T-helper 2 cell (primary cell): ENCODE data around the gene KAT2B.
A peak's percentile ranks its signal among the peaks of the same experiment; 100 is the strongest.

Source experiments
- DNase-seq, 5 experiments: peaks; one replicate each; pipeline versions ENCODE4 v3.0.0 to v3.0.0-alpha.2; 2012 to 2022

Gene KAT2B

GRCh38 chr3:20148466-20148865 is 108.2 kb downstream of the KAT2B start:
- no peak for DNase-seq

- no peak for DNase-seq
Observed at GRCh38 chr3:20154078-20154477, 113.8 kb downstream of the KAT2B start.

- DNase-seq = no peak
Observed at GRCh38 chr3:20154928-20155327, 114.7 kb downstream of the KAT2B start.

GRCh38 chr3:20160230-20160629 is 120.0 kb downstream of the KAT2B start:
- peak in 1 of 5 experiments; percentile 24 for DNase-seq

GRCh38 chr3:20161714-20162113 is 121.5 kb downstream of the KAT2B start:
- DNase-seq = no peak

- no peak for DNase-seq
Observed at GRCh38 chr3:20173844-20174410, 133.7 kb downstream of the KAT2B start.

GRCh38 chr3:20181276-20181675 is 141.0 kb downstream of the KAT2B start:
- DNase-seq = no peak

GRCh38 chr3:20182206-20182605 is 142.0 kb downstream of the KAT2B start:
- no peak for DNase-seq

- peak in 3 of 5 experiments; percentile 4 to 68 (median 10) for DNase-seq
Observed at GRCh38 chr3:20185331-20185678, 145.1 kb downstream of the KAT2B start.

GRCh38 chr3:20185679-20186599 is 145.7 kb downstream of the KAT2B start, which contains the start of gene SGO1:
Gene SGO1 (minus strand): TSS chr3:20186206. CDS start chr3:20184027, 2,179 bp downstream.
- peak; percentile 98 to 100 (median 100) for DNase-seq

GRCh38 chr3:20186600-20187004 is 146.4 kb downstream of the KAT2B start:
- no peak for DNase-seq

GRCh38 chr3:20190991-20191390 is 150.7 kb downstream of the KAT2B start:
- DNase-seq = no peak

GRCh38 chr3:20194793-20195460 is 154.7 kb downstream of the KAT2B start:
- peak in 1 of 5 experiments; percentile 29 for DNase-seq

- DNase-seq = no peak
Observed at GRCh38 chr3:20197775-20198174, 157.5 kb downstream of the KAT2B start.

GRCh38 chr3:20201143-20201542 is 160.9 kb downstream of the KAT2B start:
- DNase-seq = no peak
